Trophoblast cell (in vitro differentiated cells and primary cell): ENCODE data around the gene SEL1L.

Experiments used
- DNase-seq, 2 donors: peaks; one replicate each; pipeline ENCODE4 v3.0.0-alpha.2; 2016
- H2AFZ ChIP-seq: 2 replicates; pipeline ENCODE4 v1.6.1; 2013; ENCODE audit warnings: low read length, moderate library complexity, mild to moderate bottlenecking; ENCODE audit not compliant: insufficient read depth, poor library complexity
- H2AK5ac ChIP-seq: 2 replicates; pipeline ENCODE4 v1.6.1; 2013; ENCODE audit warnings: mild to moderate bottlenecking, low read length
- H2BK120ac ChIP-seq: 2 replicates; pipeline ENCODE4 v1.6.1; 2013; ENCODE audit warnings: low read length, mild to moderate bottlenecking, moderate library complexity; ENCODE audit not compliant: insufficient read depth, poor library complexity
- H2BK12ac ChIP-seq: 2 replicates; pipeline ENCODE4 v1.6.1; 2013; ENCODE audit warnings: mild to moderate bottlenecking, low read length, moderate library complexity
- H2BK5ac ChIP-seq: 2 replicates; pipeline ENCODE4 v1.6.1; 2013; ENCODE audit warnings: low read length, low read depth, moderate library complexity, mild to moderate bottlenecking; ENCODE audit not compliant: poor library complexity
- H3K14ac ChIP-seq: 2 replicates; pipeline ENCODE4 v1.6.1; 2013; ENCODE audit warnings: mild to moderate bottlenecking, low read length
- H3K18ac ChIP-seq: 2 replicates; pipeline ENCODE4 v1.6.1; 2013; ENCODE audit warnings: mild to moderate bottlenecking, low read length
- H3K23ac ChIP-seq: 2 replicates; pipeline ENCODE4 v1.6.1; 2013; ENCODE audit warnings: low read length
- H3K27ac ChIP-seq: 2 replicates; pipeline ENCODE4 v1.5.1; 2013; ENCODE audit warnings: low read depth, mild to moderate bottlenecking, inconsistent platforms, low read length, moderate library complexity
- H3K27me3 ChIP-seq: 2 replicates; pipeline ENCODE4 v1.6.1; 2013; ENCODE audit warnings: inconsistent platforms, mild to moderate bottlenecking, low read length, moderate library complexity; ENCODE audit not compliant: insufficient read depth
- H3K36me3 ChIP-seq, 2 experiments: 1 replicate in 1 of 2; 2 replicates in 1 of 2; pipeline ENCODE4 v1.6.1; 2013; ENCODE audit warnings: low read length in 2 of 2, mild to moderate bottlenecking in 2 of 2, moderate library complexity in 1 of 2; ENCODE audit not compliant: insufficient read depth in 2 of 2, control insufficient read depth in 1 of 2
- H3K4ac ChIP-seq: 2 replicates; pipeline ENCODE4 v1.6.1; 2013; ENCODE audit warnings: low read depth, mild to moderate bottlenecking, low read length, moderate library complexity
- H3K4me1 ChIP-seq, 2 experiments: 1 replicate in 1 of 2; 2 replicates in 1 of 2; pipeline ENCODE4 v1.6.1; 2013; ENCODE audit warnings: low read length in 2 of 2, mild to moderate bottlenecking in 2 of 2, moderate library complexity in 1 of 2; ENCODE audit not compliant: insufficient read depth in 2 of 2, control insufficient read depth in 1 of 2
- H3K4me2 ChIP-seq: 2 replicates; pipeline ENCODE4 v1.6.1; 2013; ENCODE audit warnings: inconsistent platforms, mild to moderate bottlenecking, low read length, moderate library complexity
- H3K4me3 ChIP-seq: 2 replicates; pipeline ENCODE4 v1.5.1; 2013; ENCODE audit warnings: mild to moderate bottlenecking, low read depth, low read length, inconsistent platforms
- H3K79me1 ChIP-seq: one replicate; pipeline ENCODE4 v1.6.1; 2013; ENCODE audit warnings: low read length
- H3K79me2 ChIP-seq: 2 replicates; pipeline ENCODE4 v1.6.1; 2013; ENCODE audit warnings: low read length, mild to moderate bottlenecking; ENCODE audit not compliant: control insufficient read depth, insufficient read depth, poor library complexity
- H3K9ac ChIP-seq: 2 replicates; pipeline ENCODE4 v1.6.1; 2013; ENCODE audit warnings: mild to moderate bottlenecking, low read length
- H3K9me3 ChIP-seq: 2 replicates; pipeline ENCODE4 v1.6.1; 2013; ENCODE audit warnings: low read depth, mild to moderate bottlenecking, control low read depth, inconsistent platforms, low read length; ENCODE audit not compliant: insufficient read depth
- H4K12ac ChIP-seq: 2 replicates; pipeline ENCODE4 v1.6.1; 2013; ENCODE audit warnings: low read depth, mild to moderate bottlenecking, low read length, moderate library complexity
- H4K8ac ChIP-seq: 2 replicates; pipeline ENCODE4 v1.6.1; 2013; ENCODE audit warnings: low read depth, mild to moderate bottlenecking, low read length, moderate library complexity
- H4K91ac ChIP-seq: one replicate; pipeline ENCODE4 v1.6.1; 2013; ENCODE audit warnings: low read depth, mild to moderate bottlenecking, low read length, moderate library complexity
- WGBS: extraction: QIAGEN DNeasy Blood & Tissue Kit; methylation state at CpG from one replicate; pipeline ENCODE4 v1.1.7; 2013; ENCODE audit warnings: missing lambda C conversion rate; ENCODE audit not compliant: insufficient read length, insufficient coverage; ENCODE audit errors: extremely low coverage; 5-methylcytosine and 5-hydroxymethylcytosine counted together

The SEL1L gene

DNA sequence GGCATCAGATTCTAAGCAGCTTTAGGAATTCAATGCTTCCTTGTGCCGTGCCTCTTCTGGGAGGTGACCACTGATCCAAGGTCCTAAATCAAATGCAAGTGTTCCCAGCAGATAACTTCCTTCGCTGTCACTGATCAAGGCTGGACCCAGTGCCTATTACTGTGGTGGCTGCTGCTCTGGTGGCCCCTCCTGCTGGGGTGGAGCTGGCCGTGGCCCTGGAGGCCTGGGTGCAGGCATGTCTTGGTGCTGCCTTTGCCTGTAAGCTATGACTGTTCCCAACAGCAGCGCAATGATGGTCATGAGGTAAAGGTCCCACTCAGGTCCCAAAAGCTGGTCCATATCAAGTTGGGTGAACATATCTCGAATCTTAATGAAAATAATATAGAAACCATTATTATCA is 56.8 kb downstream of the SEL1L start:
- H3K4me3 ChIP-seq = no peak overlapping the region
- H3K23ac ChIP-seq = peak overlapping the region; percentile 6
- H3K4ac ChIP-seq = no peak overlapping the region
- no peak overlapping the region for H2BK12ac ChIP-seq
- H2AK5ac ChIP-seq = no peak overlapping the region
- H3K79me1 ChIP-seq = no peaks in the 10 kb centered on the region
- no peak overlapping the region for H3K27ac ChIP-seq
- H4K91ac ChIP-seq = no peak overlapping the region
- DNase-seq = no peak
- H3K36me3 ChIP-seq = peaks cover 7 to 20% of the 10 kb centered on the region in 2 experiments
- WGBS = no CpG with 5 or more reads among the region's 5 CpGs
- H3K9me3 ChIP-seq = no peaks in the 10 kb centered on the region
- no peak overlapping the region for H2BK120ac ChIP-seq
- no peak overlapping the region for H2AFZ ChIP-seq
- H4K8ac ChIP-seq = no peak overlapping the region
- H2BK5ac ChIP-seq = no peak overlapping the region
- no peaks in the 10 kb centered on the region for H3K79me2 ChIP-seq
- H3K27me3 ChIP-seq = no peaks in the 10 kb centered on the region
- H3K4me2 ChIP-seq = no peak overlapping the region
- H3K4me1 ChIP-seq = no peaks in the 10 kb centered on the region
- no peak overlapping the region for H4K12ac ChIP-seq
- H3K14ac ChIP-seq = no peak overlapping the region
- H3K9ac ChIP-seq = no peak overlapping the region
- H3K18ac ChIP-seq = no peak overlapping the region

DNA sequence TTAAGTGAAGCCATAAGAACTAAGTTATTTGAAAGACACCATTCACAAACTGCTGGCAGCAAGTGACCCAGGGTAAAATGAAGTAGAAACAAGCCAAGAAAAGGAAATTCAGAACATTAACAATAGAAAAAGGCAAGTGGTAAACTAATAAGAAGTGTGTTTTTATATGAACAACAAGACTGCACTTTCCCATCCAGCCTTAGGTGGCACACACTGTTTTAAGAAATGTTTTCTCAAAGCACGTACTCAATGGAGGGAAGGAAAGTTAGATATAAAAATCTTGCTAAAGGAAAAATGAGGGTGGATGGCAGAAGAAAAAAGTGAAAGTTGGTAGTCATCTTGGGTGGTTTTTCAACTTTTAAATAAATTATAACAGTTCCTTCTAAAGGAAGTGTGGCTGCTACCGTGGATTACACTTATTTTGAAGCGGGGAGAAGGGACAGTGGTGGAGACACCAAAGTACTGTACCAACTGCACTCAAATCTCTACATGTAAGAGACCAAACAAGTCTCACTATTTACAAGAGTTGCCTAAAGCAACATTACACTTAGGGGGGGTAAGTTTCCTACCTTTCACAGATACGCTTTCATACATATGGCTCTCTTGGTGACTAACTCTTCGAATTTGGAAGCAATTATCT is 58.8 kb downstream of the SEL1L start:
- no peak overlapping the region for H3K4ac ChIP-seq
- H4K91ac ChIP-seq = no peak overlapping the region
- H2BK120ac ChIP-seq = no peak overlapping the region
- H4K8ac ChIP-seq = no peak overlapping the region
- H2AK5ac ChIP-seq = no peak overlapping the region
- no peak overlapping the region for H3K23ac ChIP-seq
- H4K12ac ChIP-seq = no peak overlapping the region
- H2BK12ac ChIP-seq = no peak overlapping the region
- H3K36me3 ChIP-seq = peaks cover 7 to 16% of the 10 kb centered on the region in 2 experiments
- no peaks in the 10 kb centered on the region for H3K79me1 ChIP-seq
- H3K14ac ChIP-seq = no peak overlapping the region
- no peaks in the 10 kb centered on the region for H3K9me3 ChIP-seq
- no peaks in the 10 kb centered on the region for H3K4me1 ChIP-seq
- H3K18ac ChIP-seq = no peak overlapping the region
- H3K4me2 ChIP-seq = no peak overlapping the region
- no peaks in the 10 kb centered on the region for H3K79me2 ChIP-seq
- no CpG with 5 or more reads among the region's 5 CpGs for WGBS
- H3K27ac ChIP-seq = no peak overlapping the region
- no peak overlapping the region for H3K9ac ChIP-seq
- H3K4me3 ChIP-seq = no peak overlapping the region
- no peak overlapping the region for H2BK5ac ChIP-seq
- no peaks in the 10 kb centered on the region for H3K27me3 ChIP-seq
- no peak for DNase-seq
- no peak overlapping the region for H2AFZ ChIP-seq

- Histone ChIP-seq H4K8ac (no peak overlapping the region), H3K36me3 (peaks cover 5 to 12% of the 10 kb centered on the region in 2 experiments), H3K18ac (no peak overlapping the region), H3K9ac (no peak overlapping the region), H3K9me3 (no peaks in the 10 kb centered on the region), H3K4me2 (no peak overlapping the region), H4K12ac (no peak overlapping the region), H2AFZ (no peak overlapping the region), H3K23ac (no peak overlapping the region), H2BK12ac (no peak overlapping the region), H3K27ac (no peak overlapping the region), H2AK5ac (no peak overlapping the region), H3K4ac (no peak overlapping the region), H3K4me3 (no peak overlapping the region), H4K91ac (no peak overlapping the region), H2BK5ac (no peak overlapping the region), H3K4me1 (no peaks in the 10 kb centered on the region), H3K14ac (no peak overlapping the region), H2BK120ac (no peak overlapping the region), H3K79me1 (no peaks in the 10 kb centered on the region), H3K79me2 (no peaks in the 10 kb centered on the region), H3K27me3 (no peaks in the 10 kb centered on the region)
- DNase-seq = no peak
- WGBS = no CpG with 5 or more reads among the region's 2 CpGs
Measured at GRCh38 chr14:81474148-81474492, 59.5 kb downstream of the SEL1L start.

DNA sequence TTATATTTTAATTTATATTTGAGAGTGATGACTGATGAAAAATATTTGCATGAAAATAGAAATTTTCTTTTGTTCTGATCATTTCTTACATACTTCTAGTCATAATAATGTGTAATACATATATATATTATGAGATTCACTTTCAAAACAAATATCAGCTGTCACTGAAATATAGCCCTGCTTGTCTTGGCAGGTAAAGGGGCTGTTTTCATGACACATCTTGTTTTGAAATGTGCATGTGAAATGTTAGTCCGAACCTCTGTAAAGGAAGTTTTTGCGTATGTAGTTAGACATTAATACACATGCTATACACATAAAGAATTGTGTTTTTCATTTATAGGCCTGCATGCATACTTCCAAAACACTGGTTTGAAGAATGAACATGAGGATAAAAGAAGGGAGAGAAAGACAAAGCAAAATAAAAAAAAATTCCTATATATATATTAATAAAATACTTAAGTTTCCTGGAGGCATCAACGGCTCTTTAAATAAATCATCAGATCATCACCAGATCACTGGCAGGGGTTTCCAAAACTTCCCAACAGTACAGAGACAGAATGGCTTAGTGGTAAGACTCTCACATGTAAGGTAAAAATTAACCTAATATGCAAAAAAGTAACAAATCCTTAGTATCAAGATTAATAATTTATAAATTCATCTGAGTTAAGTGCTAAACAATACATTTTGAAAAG is 60.1 kb downstream of the SEL1L start:
- no peak overlapping the region for H3K9ac ChIP-seq
- H3K4me3 ChIP-seq = no peak overlapping the region
- no peak overlapping the region for H2AK5ac ChIP-seq
- no peak for DNase-seq
- no peak overlapping the region for H4K8ac ChIP-seq
- no peak overlapping the region for H3K14ac ChIP-seq
- H3K23ac ChIP-seq = no peak overlapping the region
- no peak overlapping the region for H3K27ac ChIP-seq
- no peak overlapping the region for H2BK12ac ChIP-seq
- peaks cover 5 to 11% of the 10 kb centered on the region in 2 experiments for H3K36me3 ChIP-seq
- no peak overlapping the region for H3K18ac ChIP-seq
- H3K79me2 ChIP-seq = no peaks in the 10 kb centered on the region
- H2BK120ac ChIP-seq = no peak overlapping the region
- H3K27me3 ChIP-seq = no peaks in the 10 kb centered on the region
- H4K91ac ChIP-seq = no peak overlapping the region
- H2BK5ac ChIP-seq = no peak overlapping the region
- H4K12ac ChIP-seq = no peak overlapping the region
- WGBS = no CpG with 5 or more reads among the region's 3 CpGs
- no peak overlapping the region for H3K4me2 ChIP-seq
- no peak overlapping the region for H3K4ac ChIP-seq
- H2AFZ ChIP-seq = no peak overlapping the region
- no peaks in the 10 kb centered on the region for H3K9me3 ChIP-seq
- no peaks in the 10 kb centered on the region for H3K4me1 ChIP-seq
- H3K79me1 ChIP-seq = no peaks in the 10 kb centered on the region
